Natural killer cell (primary cell): ENCODE measurements around the gene C12orf50. TPM values are rescaled to one million over a fixed set of nuclear protein-coding genes. Genes with fewer than 3 reads are reported as not detected.

Experiments used
- ATAC-seq, 3 donors: fragments of 150-1000 bp in 2 of 3; fragments of 200-7000 bp in 1 of 3; cut with Tn5 transposase; 1 replicate in 1 of 3; 2 replicates in 2 of 3; pipeline ENCODE4 v1.10.0; 2021; ENCODE audit warnings: mild to moderate bottlenecking in 2 of 3, moderate library complexity in 2 of 3
- DNase-seq, 2 donors: peaks; one replicate each; pipeline versions ENCODE4 v3.0.0 to v3.0.0-alpha.2; 2013 to 2021; ENCODE audit warnings: mixed read lengths in 1 of 2
- H3K27ac ChIP-seq: one replicate; pipeline ENCODE4 v1.5.1; 2013; ENCODE audit warnings: mild to moderate bottlenecking, low read length
- H3K27me3 ChIP-seq: one replicate; pipeline ENCODE4 v1.6.1; 2013; ENCODE audit warnings: low read length; ENCODE audit not compliant: control insufficient read depth, insufficient read depth
- H3K36me3 ChIP-seq: one replicate; pipeline ENCODE4 v1.6.1; 2013; ENCODE audit warnings: low read length; ENCODE audit not compliant: control insufficient read depth, insufficient read depth
- H3K4me1 ChIP-seq: one replicate; pipeline ENCODE4 v1.6.1; 2013; ENCODE audit warnings: low read length; ENCODE audit not compliant: control insufficient read depth, insufficient read depth
- H3K4me3 ChIP-seq: one replicate; pipeline ENCODE4 v1.5.1; 2013; ENCODE audit warnings: low read length
- H3K9me3 ChIP-seq: one replicate; pipeline ENCODE4 v1.6.1; 2013; ENCODE audit warnings: low read length; ENCODE audit not compliant: control insufficient read depth, insufficient read depth
- H3K27ac Mint-ChIP-seq, 2 donors: one replicate each; pipeline ENCODE4 v1.8.0; 2022; ENCODE audit warnings: mild to moderate bottlenecking in 2 of 2, mixed read lengths in 2 of 2, moderate library complexity in 1 of 2
- H3K27me3 Mint-ChIP-seq, 2 donors: one replicate each; pipeline ENCODE4 v1.8.0; 2022; ENCODE audit warnings: low read depth in 2 of 2, mixed read lengths in 2 of 2
- H3K36me3 Mint-ChIP-seq: one replicate; pipeline ENCODE4 v1.8.0; 2022; ENCODE audit warnings: mixed read lengths
- H3K4me1 Mint-ChIP-seq, 2 donors: one replicate each; pipeline ENCODE4 v1.8.0; 2022; ENCODE audit warnings: mixed read lengths in 2 of 2
- H3K4me3 Mint-ChIP-seq: one replicate; pipeline ENCODE4 v1.8.0; 2022; ENCODE audit warnings: mild to moderate bottlenecking, moderate library complexity, mixed read lengths
- H3K9me3 Mint-ChIP-seq, 2 donors: one replicate each; pipeline ENCODE4 v1.8.0; 2022; ENCODE audit warnings: mixed read lengths in 2 of 2
- WGBS: methylation state at CpG from one replicate; pipeline ENCODE4 v1.1.7; 2013; ENCODE audit warnings: missing lambda C conversion rate; ENCODE audit not compliant: insufficient coverage; 5-methylcytosine and 5-hydroxymethylcytosine counted together
- intact Hi-C: fragments of 100-400 bp; cut with micrococcal nuclease; formaldehyde crosslinking; loops from one replicate; pipeline ENCODE4 v1.14.2; 2022
- total RNA-seq, 4 donors: library from RNA; stranded (reverse); fragments of 120-200 nt in 1 of 4; gene quantifications; one replicate each; pipeline versions ENCODE4 v1.2.3 to v1.2.4, GENCODE V29; 2013 to 2022
- TF ChIP-seq, protein P1 (sequence below): fragments of 200-600 bp; IDR thresholded peaks from one replicate; pipeline ENCODE4 v1.8.0; 2022; ENCODE audit warnings: antibody characterized with exemption

The C12orf50 gene
- total RNA-seq, 3 donors from 2014 or later (not counting 1 experiment from before 2014, with no cell fraction given), result 0.18 TPM; not detected in 2

DNA sequence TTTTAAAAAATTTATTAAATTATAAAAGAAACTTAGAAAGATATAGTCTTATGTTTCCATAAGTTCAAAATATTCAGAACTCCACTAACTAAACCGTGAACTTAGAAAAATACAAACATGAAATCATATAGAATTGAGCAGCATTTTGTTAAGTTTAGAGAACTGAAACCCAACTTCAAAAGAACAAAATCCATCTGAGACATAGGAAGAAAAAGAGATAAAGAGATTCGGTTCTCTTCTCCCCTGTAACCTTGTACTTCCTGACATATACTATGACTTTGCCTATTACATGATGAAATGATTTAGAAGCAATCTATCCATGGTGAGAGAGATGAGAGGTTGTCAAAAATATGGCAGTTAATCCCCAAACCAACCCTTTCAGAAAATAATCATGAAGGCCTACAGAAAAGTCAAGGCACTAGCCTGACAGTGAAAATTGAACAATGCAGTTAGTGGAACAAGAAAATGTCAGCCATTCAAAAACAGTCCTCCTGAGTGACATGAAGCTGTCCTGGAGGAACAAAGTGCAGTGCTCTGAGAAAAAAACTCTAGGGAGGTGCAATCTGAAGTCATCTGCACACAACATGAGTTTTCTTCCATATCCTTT, 44.0 kb downstream of the C12orf50 start:
- H3K4me1 ChIP-seq, result no peaks in the 10 kb centered on the region
- Mint-ChIP-seq H3K4me3 (no peak overlapping the region), H3K36me3 (no peaks in the 10 kb centered on the region), H3K9me3 (no peaks in the 10 kb centered on the region), H3K4me1 (no peaks in the 10 kb centered on the region), H3K27ac (no peak overlapping the region), H3K27me3 (peaks cover 0 to 4% of the 10 kb centered on the region in 2 donors)
- no peaks in the 10 kb centered on the region for H3K36me3 ChIP-seq
- no peak overlapping the region for H3K4me3 ChIP-seq
- no peaks in the 10 kb centered on the region for H3K27me3 ChIP-seq
- H3K27ac ChIP-seq, result no peak overlapping the region
- WGBS, result no CpG with 5 or more reads among the region's 2 CpGs
- intact Hi-C loops, result no loop called here
- TF ChIP-seq, protein P1, sequence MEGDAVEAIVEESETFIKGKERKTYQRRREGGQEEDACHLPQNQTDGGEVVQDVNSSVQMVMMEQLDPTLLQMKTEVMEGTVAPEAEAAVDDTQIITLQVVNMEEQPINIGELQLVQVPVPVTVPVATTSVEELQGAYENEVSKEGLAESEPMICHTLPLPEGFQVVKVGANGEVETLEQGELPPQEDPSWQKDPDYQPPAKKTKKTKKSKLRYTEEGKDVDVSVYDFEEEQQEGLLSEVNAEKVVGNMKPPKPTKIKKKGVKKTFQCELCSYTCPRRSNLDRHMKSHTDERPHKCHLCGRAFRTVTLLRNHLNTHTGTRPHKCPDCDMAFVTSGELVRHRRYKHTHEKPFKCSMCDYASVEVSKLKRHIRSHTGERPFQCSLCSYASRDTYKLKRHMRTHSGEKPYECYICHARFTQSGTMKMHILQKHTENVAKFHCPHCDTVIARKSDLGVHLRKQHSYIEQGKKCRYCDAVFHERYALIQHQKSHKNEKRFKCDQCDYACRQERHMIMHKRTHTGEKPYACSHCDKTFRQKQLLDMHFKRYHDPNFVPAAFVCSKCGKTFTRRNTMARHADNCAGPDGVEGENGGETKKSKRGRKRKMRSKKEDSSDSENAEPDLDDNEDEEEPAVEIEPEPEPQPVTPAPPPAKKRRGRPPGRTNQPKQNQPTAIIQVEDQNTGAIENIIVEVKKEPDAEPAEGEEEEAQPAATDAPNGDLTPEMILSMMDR, result no peak
- no peaks in the 10 kb centered on the region for H3K9me3 ChIP-seq
- no peak for ATAC-seq
- DNase-seq, result no peak

DNA sequence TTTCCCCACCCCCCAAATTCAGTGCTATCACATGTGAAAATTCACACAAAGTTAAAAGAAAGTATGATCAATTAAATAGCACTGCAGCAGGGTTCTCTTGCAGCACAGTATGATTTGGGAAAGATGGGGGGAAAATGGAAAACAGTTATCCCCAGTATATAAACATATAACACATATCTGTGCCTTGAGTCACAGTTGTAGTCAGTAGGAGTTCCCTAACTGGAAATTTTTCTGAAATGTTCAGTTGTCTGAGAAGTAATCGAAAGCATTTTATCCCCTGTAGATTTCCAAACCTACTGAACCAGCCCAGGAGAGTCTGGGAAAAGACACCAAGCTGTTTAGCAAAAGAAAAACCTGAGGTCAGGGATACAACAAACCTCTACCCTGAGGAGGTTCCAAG, 47.0 kb downstream of the C12orf50 start:
- Histone ChIP-seq H3K4me1 (no peaks in the 10 kb centered on the region), H3K27ac (no peak overlapping the region), H3K9me3 (no peaks in the 10 kb centered on the region), H3K4me3 (no peak overlapping the region), H3K27me3 (no peaks in the 10 kb centered on the region), H3K36me3 (no peaks in the 10 kb centered on the region)
- TF ChIP-seq, protein P1, result no peak
- WGBS, result 82% methylated on average over 1 of the region's 1 CpG
- DNase-seq, result no peak
- Mint-ChIP-seq H3K4me3 (no peak overlapping the region), H3K4me1 (no peaks in the 10 kb centered on the region), H3K36me3 (no peaks in the 10 kb centered on the region), H3K27me3 (no peaks in the 10 kb centered on the region), H3K9me3 (no peaks in the 10 kb centered on the region), H3K27ac (no peak overlapping the region)
- intact Hi-C loops, result no loop called here
- ATAC-seq, result no peak

GRCh38 chr12:87981495-87981894, 47.7 kb downstream of the C12orf50 start:
- Histone ChIP-seq H3K36me3 (no peaks in the 10 kb centered on the region), H3K27ac (no peak overlapping the region), H3K27me3 (no peaks in the 10 kb centered on the region), H3K4me1 (no peaks in the 10 kb centered on the region), H3K9me3 (no peaks in the 10 kb centered on the region), H3K4me3 (no peak overlapping the region)
- Mint-ChIP-seq H3K9me3 (no peaks in the 10 kb centered on the region), H3K4me3 (no peak overlapping the region), H3K4me1 (no peaks in the 10 kb centered on the region), H3K36me3 (no peaks in the 10 kb centered on the region), H3K27ac (no peak overlapping the region), H3K27me3 (no peaks in the 10 kb centered on the region)
- DNase-seq (no peak), ATAC-seq (no peak)
- 90% methylated on average over 1 of the region's 1 CpG for WGBS
- intact Hi-C loops, result no loop called here
- TF ChIP-seq, protein P1, result no peak

GRCh38 chr12:87975879-87976278, 53.3 kb downstream of the C12orf50 start:
- Mint-ChIP-seq H3K9me3 (peaks cover 0 to 5% of the 10 kb centered on the region in 2 donors), H3K4me3 (no peak overlapping the region), H3K4me1 (no peaks in the 10 kb centered on the region), H3K27me3 (no peaks in the 10 kb centered on the region), H3K27ac (no peak overlapping the region), H3K36me3 (no peaks in the 10 kb centered on the region)
- no peak for DNase-seq
- Histone ChIP-seq H3K4me3 (no peak overlapping the region), H3K27me3 (no peaks in the 10 kb centered on the region), H3K36me3 (no peaks in the 10 kb centered on the region), H3K9me3 (no peaks in the 10 kb centered on the region), H3K27ac (no peak overlapping the region), H3K4me1 (no peaks in the 10 kb centered on the region)
- ATAC-seq, result no peak
- intact Hi-C loops, result no loop called here
- TF ChIP-seq, protein P1, result no peak
- WGBS, result 92% methylated on average over 1 of the region's 3 CpGs
